ENCODE data around the gene DAPK2.
"Not testable (repeated sequence)": the region's sequence is repeated elsewhere in the genome, so short reads cannot be mapped to it uniquely, and the experiment has no call there.

The DAPK2 gene

DNA sequence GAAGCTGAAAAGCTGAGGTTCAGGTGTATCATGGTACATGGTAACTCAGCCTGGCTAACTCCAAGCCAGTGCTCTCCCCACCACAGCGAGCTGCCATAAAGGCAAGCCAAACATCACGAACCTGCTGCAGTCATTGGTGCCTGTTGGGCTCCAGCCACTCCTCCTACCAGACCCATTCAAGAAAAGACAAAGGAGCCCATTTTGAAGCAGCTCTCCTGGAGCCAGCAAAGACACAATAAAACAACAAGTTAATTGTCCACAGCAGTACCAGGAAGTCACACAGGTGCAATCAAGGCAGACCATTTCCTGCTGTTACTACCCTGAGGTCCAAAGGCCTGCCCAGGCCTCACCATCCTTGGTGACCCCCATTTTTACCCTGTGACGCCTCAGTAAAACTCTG, 77.6 kb downstream of the DAPK2 start:
- H3K4me2 ChIP-seq (ENCODE audit: low read length) = no peak overlapping the region

DNA sequence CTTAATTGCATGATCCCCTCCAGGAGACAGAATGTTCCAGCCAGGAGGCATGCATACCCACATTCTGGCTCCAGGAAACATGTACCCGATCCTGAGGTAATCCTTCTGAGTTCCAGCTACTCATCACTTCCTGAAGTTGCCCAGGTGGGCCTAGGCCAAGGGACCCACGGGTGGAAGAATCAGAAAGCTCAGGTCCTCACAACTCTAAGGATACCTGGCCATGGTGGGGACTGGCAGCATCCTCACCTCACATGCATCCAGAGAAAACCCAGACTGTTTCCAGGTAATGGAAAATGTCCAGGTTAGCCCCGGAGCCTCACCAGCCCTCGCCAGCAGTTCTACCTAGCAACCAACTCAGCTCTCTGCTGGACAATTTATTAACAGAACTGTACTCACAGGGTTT, 78.2 kb downstream of the DAPK2 start:
- H2BK5ac ChIP-seq (ENCODE audit: low read length) = no peak overlapping the region
- H3K79me2 ChIP-seq (ENCODE audit: control insufficient read depth, insufficient read depth, low read length) = no peaks in the 10 kb centered on the region
- H3K4me3 ChIP-seq (ENCODE audit: low read length) = no peak overlapping the region
- no peak overlapping the region for H2BK120ac ChIP-seq (ENCODE audit: low read depth, low read length)
- no peak overlapping the region for H3K18ac ChIP-seq (ENCODE audit: low read length)
- no peak overlapping the region for H3K27ac ChIP-seq (ENCODE audit: low read depth, low read length)
- no peak overlapping the region for H3K9ac ChIP-seq (ENCODE audit: low read length)
- no peaks in the 10 kb centered on the region for H3K36me3 ChIP-seq (ENCODE audit: control insufficient read depth, insufficient read depth, low read length)
- no peaks in the 10 kb centered on the region for H3K27me3 ChIP-seq (ENCODE audit: insufficient read depth, low read length, poor library complexity)
- no peak overlapping the region for H4K5ac ChIP-seq (ENCODE audit: low read length)
- no peak overlapping the region for H2BK15ac ChIP-seq (replicated peaks; ENCODE audit: low read depth)
- H3K4me2 ChIP-seq (ENCODE audit: low read length) = no peak overlapping the region
- H3K56ac ChIP-seq (ENCODE audit: low read length) = no peak overlapping the region
- peaks cover 9% of the 10 kb centered on the region for H3K4me1 ChIP-seq (ENCODE audit: control insufficient read depth, low read depth, low read length)
- H3K23ac ChIP-seq (ENCODE audit: low read length) = no peak overlapping the region
- no peak overlapping the region for H3K4ac ChIP-seq (ENCODE audit: low read depth, low read length)
- H2AK5ac ChIP-seq (ENCODE audit: low read length) = no peak overlapping the region
- WGBS (ENCODE audit: extremely low coverage, insufficient coverage, low lambda C conversion rate) = no CpG with 5 or more reads among the region's 4 CpGs
- no peak overlapping the region for H4K8ac ChIP-seq (ENCODE audit: low read depth, low read length)
- no peaks in the 10 kb centered on the region for H3K79me1 ChIP-seq (ENCODE audit: low read length)
- no peak for DNase-seq

More for the DNA sequence above, 77.6 kb downstream of the DAPK2 start:
- H3K27ac ChIP-seq (ENCODE audit: low read depth, low read length) = no peak overlapping the region
- no peak overlapping the region for H2AK5ac ChIP-seq (ENCODE audit: low read length)
- H3K18ac ChIP-seq (ENCODE audit: low read length) = no peak overlapping the region
- no peak overlapping the region for H3K4ac ChIP-seq (ENCODE audit: low read depth, low read length)
- no peak overlapping the region for H3K4me3 ChIP-seq (ENCODE audit: low read length)
- no CpG with 5 or more reads among the region's 3 CpGs for WGBS (ENCODE audit: extremely low coverage, insufficient coverage, low lambda C conversion rate)
- H2BK120ac ChIP-seq (ENCODE audit: low read depth, low read length) = no peak overlapping the region
- peaks cover 10% of the 10 kb centered on the region for H3K4me1 ChIP-seq (ENCODE audit: control insufficient read depth, low read depth, low read length)
- DNase-seq = no peak
- no peak overlapping the region for H3K23ac ChIP-seq (ENCODE audit: low read length)
- no peaks in the 10 kb centered on the region for H3K79me1 ChIP-seq (ENCODE audit: low read length)
- H2BK5ac ChIP-seq (ENCODE audit: low read length) = no peak overlapping the region
- H3K56ac ChIP-seq (ENCODE audit: low read length) = no peak overlapping the region
- no peaks in the 10 kb centered on the region for H3K79me2 ChIP-seq (ENCODE audit: control insufficient read depth, insufficient read depth, low read length)
- H2BK15ac ChIP-seq (replicated peaks; ENCODE audit: low read depth) = no peak overlapping the region
- no peaks in the 10 kb centered on the region for H3K27me3 ChIP-seq (ENCODE audit: insufficient read depth, low read length, poor library complexity)
- no peaks in the 10 kb centered on the region for H3K36me3 ChIP-seq (ENCODE audit: control insufficient read depth, insufficient read depth, low read length)
- H3K9ac ChIP-seq (ENCODE audit: low read length) = no peak overlapping the region
- no peak overlapping the region for H4K5ac ChIP-seq (ENCODE audit: low read length)
- no peak overlapping the region for H4K8ac ChIP-seq (ENCODE audit: low read depth, low read length)

DNA sequence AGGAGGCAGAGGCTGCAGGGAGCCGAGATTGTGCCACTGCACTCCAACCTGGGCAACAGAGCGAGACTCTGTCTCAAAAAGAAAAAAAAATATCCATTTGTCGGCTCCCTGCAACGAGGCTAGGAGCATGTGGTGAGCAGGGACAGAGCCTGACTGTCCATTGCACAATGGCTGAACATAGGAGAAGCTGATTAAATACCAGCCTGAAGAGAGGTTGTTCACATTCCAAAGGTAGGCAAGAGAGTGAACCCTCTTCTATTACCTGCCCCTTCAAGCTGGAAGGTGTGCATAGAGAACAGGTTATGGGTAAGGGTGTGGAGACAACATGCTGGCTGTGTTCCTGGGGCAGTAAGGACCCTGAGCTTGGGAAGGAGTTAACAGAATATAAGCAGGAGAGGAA, 78.7 kb downstream of the DAPK2 start:
- H2BK15ac ChIP-seq (replicated peaks; ENCODE audit: low read depth) = no peak overlapping the region
- WGBS (ENCODE audit: extremely low coverage, insufficient coverage, low lambda C conversion rate) = no CpG with 5 or more reads among the region's 4 CpGs
- H3K4me1 ChIP-seq (ENCODE audit: control insufficient read depth, low read depth, low read length) = peaks cover 7% of the 10 kb centered on the region
- H3K4ac ChIP-seq (ENCODE audit: low read depth, low read length) = no peak overlapping the region
- H4K8ac ChIP-seq (ENCODE audit: low read depth, low read length) = no peak overlapping the region
- no peak overlapping the region for H2BK120ac ChIP-seq (ENCODE audit: low read depth, low read length)
- no peak overlapping the region for H3K27ac ChIP-seq (ENCODE audit: low read depth, low read length)
- H3K18ac ChIP-seq (ENCODE audit: low read length) = no peak overlapping the region
- no peak overlapping the region for H3K9ac ChIP-seq (ENCODE audit: low read length)
- H3K27me3 ChIP-seq (ENCODE audit: insufficient read depth, low read length, poor library complexity) = no peaks in the 10 kb centered on the region
- H3K79me2 ChIP-seq (ENCODE audit: control insufficient read depth, insufficient read depth, low read length) = no peaks in the 10 kb centered on the region
- no peak for DNase-seq
- H4K5ac ChIP-seq (ENCODE audit: low read length) = no peak overlapping the region
- H3K23ac ChIP-seq (ENCODE audit: low read length) = no peak overlapping the region
- no peak overlapping the region for H2AK5ac ChIP-seq (ENCODE audit: low read length)
- H3K56ac ChIP-seq (ENCODE audit: low read length) = no peak overlapping the region
- no peak overlapping the region for H3K4me3 ChIP-seq (ENCODE audit: low read length)
- no peak overlapping the region for H2BK5ac ChIP-seq (ENCODE audit: low read length)
- H3K79me1 ChIP-seq (ENCODE audit: low read length) = no peaks in the 10 kb centered on the region
- H3K36me3 ChIP-seq (ENCODE audit: control insufficient read depth, insufficient read depth, low read length) = no peaks in the 10 kb centered on the region
- no peak overlapping the region for H3K4me2 ChIP-seq (ENCODE audit: low read length)

DNA sequence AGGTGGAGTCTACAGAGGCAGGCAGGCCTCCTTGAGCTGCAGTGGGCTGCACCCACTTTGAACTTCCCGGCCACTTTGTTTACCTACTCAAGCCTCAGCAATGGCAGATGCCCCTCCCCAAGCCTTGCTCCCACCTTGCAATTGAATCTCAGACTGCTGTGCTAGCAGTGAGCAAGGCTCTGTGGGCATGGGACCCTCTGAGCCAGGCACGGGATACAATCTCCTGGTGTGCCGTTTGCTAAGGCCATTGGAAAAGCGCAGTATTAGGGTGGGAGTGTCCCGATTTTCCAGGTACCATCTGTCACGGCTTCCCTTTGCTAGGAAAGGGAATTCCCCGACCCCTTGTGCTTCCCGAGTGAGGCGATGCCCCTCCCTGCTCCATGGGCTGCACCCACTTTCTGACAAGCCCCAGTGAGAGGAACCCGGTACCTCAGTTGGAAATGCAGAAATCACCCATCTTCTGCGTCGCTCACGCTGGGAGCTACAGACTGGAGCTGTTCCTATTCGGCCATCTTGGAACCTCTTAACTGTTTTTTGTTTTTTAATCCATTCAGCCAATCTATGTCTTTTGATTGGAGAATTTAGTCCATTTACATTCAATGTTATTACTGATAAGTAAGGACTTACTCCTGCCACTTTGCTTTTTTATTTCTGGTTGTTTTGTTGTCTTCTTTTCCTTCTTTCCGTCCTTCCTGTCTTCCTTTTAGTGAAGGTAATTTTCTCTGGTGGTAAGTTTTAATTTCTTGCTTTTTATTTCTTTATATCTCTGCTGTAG, 83.2 kb downstream of the DAPK2 start:
- no CpG with 5 or more reads among the region's 15 CpGs for WGBS (ENCODE audit: extremely low coverage, insufficient coverage, low lambda C conversion rate)
- H2BK15ac ChIP-seq (replicated peaks; ENCODE audit: low read depth); DNase-seq; H2AK5ac ChIP-seq (ENCODE audit: low read length); H4K8ac ChIP-seq (ENCODE audit: low read depth, low read length); H3K4me3 ChIP-seq (ENCODE audit: low read length); H3K56ac ChIP-seq (ENCODE audit: low read length); H3K4me2 ChIP-seq (ENCODE audit: low read length); H2BK120ac ChIP-seq (ENCODE audit: low read depth, low read length); H3K9ac ChIP-seq (ENCODE audit: low read length); H3K18ac ChIP-seq (ENCODE audit: low read length); H3K79me2 ChIP-seq (ENCODE audit: control insufficient read depth, insufficient read depth, low read length); H3K79me1 ChIP-seq (ENCODE audit: low read length); H2BK5ac ChIP-seq (ENCODE audit: low read length); H3K23ac ChIP-seq (ENCODE audit: low read length); H3K36me3 ChIP-seq (ENCODE audit: control insufficient read depth, insufficient read depth, low read length); H4K5ac ChIP-seq (ENCODE audit: low read length); H3K27me3 ChIP-seq (ENCODE audit: insufficient read depth, low read length, poor library complexity); H3K27ac ChIP-seq (ENCODE audit: low read depth, low read length); H3K4me1 ChIP-seq (ENCODE audit: control insufficient read depth, low read depth, low read length); H3K4ac ChIP-seq (ENCODE audit: low read depth, low read length): not testable (repeated sequence)

DNA sequence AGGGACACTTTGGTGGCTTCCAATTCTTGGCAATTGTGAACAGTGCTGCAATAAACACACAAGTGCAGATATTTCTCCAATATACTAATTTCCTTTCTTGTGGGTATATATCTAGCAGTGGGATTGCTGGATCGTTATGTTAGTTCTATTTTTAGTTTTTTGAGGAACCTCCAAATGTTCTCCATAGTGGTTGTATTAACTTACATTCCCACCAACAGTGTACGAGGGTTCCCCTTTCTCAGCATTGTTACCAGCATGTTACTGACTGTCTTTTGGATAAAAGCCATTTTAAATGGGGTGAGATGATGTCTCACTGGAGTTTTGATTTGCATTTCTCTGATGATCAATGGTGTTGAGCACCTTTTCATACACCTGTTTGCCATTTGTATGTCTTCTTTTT, 92.8 kb downstream of the DAPK2 start:
- Histone ChIP-seq H3K18ac (ENCODE audit: low read length) (no peak overlapping the region), H3K36me3 (ENCODE audit: control insufficient read depth, insufficient read depth, low read length) (no peaks in the 10 kb centered on the region), H2AK5ac (ENCODE audit: low read length) (no peak overlapping the region), H3K79me1 (ENCODE audit: low read length) (no peaks in the 10 kb centered on the region), H4K5ac (ENCODE audit: low read length) (no peak overlapping the region), H2BK5ac (ENCODE audit: low read length) (no peak overlapping the region), H3K27me3 (ENCODE audit: insufficient read depth, low read length, poor library complexity) (no peaks in the 10 kb centered on the region), H3K9ac (ENCODE audit: low read length) (no peak overlapping the region), H2BK15ac (replicated peaks; ENCODE audit: low read depth) (no peak overlapping the region), H3K79me2 (ENCODE audit: control insufficient read depth, insufficient read depth, low read length) (no peaks in the 10 kb centered on the region), H3K4ac (ENCODE audit: low read depth, low read length) (no peak overlapping the region), H3K27ac (ENCODE audit: low read depth, low read length) (no peak overlapping the region), H3K4me2 (ENCODE audit: low read length) (no peak overlapping the region), H3K4me1 (ENCODE audit: control insufficient read depth, low read depth, low read length) (no peaks in the 10 kb centered on the region), H2BK120ac (ENCODE audit: low read depth, low read length) (no peak overlapping the region), H3K56ac (ENCODE audit: low read length) (no peak overlapping the region), H3K23ac (ENCODE audit: low read length) (no peak overlapping the region), H4K8ac (ENCODE audit: low read depth, low read length) (no peak overlapping the region), H3K4me3 (ENCODE audit: low read length) (no peak overlapping the region)
- WGBS (ENCODE audit: extremely low coverage, insufficient coverage, low lambda C conversion rate) = no CpG with 5 or more reads among the region's 2 CpGs
- no peak for DNase-seq

DNA sequence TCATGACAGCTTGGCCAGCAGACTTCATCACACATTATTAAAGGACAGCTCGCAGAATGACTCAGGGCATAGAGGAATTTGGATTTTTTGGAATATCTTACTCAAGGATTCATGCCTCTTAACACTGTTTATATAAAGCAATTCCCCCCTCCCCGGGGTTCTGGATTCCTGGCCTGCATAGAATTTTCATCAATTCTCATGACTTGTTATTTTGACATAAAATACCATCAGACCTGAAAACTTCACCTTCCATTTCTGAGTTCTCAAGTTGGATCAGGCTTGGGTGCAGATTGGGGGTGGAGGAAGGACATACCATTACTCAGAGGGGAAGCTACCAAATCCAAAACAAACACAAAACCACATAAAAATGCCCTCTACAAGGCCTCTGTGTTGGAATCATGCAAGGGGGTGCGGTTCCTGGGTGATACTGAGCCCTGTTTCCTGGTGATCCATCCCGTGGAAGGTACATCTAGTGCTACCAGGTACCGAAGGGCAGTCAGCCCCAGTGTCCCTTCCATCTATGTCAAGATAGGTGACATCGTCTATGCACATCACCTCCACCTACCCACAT, 95.3 kb downstream of the DAPK2 start:
- Histone ChIP-seq H3K4me3 (ENCODE audit: low read length) (no peak overlapping the region), H2BK120ac (ENCODE audit: low read depth, low read length) (no peak overlapping the region), H3K4me2 (ENCODE audit: low read length) (no peak overlapping the region), H3K79me1 (ENCODE audit: low read length) (no peaks in the 10 kb centered on the region), H3K36me3 (ENCODE audit: control insufficient read depth, insufficient read depth, low read length) (no peaks in the 10 kb centered on the region), H4K8ac (ENCODE audit: low read depth, low read length) (no peak overlapping the region), H3K4ac (ENCODE audit: low read depth, low read length) (no peak overlapping the region), H3K79me2 (ENCODE audit: control insufficient read depth, insufficient read depth, low read length) (no peaks in the 10 kb centered on the region), H2AK5ac (ENCODE audit: low read length) (no peak overlapping the region), H3K27ac (ENCODE audit: low read depth, low read length) (no peak overlapping the region), H3K9ac (ENCODE audit: low read length) (no peak overlapping the region), H4K5ac (ENCODE audit: low read length) (no peak overlapping the region), H3K18ac (ENCODE audit: low read length) (no peak overlapping the region), H2BK5ac (ENCODE audit: low read length) (no peak overlapping the region), H3K56ac (ENCODE audit: low read length) (no peak overlapping the region), H3K4me1 (ENCODE audit: control insufficient read depth, low read depth, low read length) (no peaks in the 10 kb centered on the region), H2BK15ac (replicated peaks; ENCODE audit: low read depth) (no peak overlapping the region), H3K23ac (ENCODE audit: low read length) (no peak overlapping the region), H3K27me3 (ENCODE audit: insufficient read depth, low read length, poor library complexity) (no peaks in the 10 kb centered on the region)
- DNase-seq = no peak
- no CpG with 5 or more reads among the region's 6 CpGs for WGBS (ENCODE audit: extremely low coverage, insufficient coverage, low lambda C conversion rate)
